Measurements from ENCODE around the gene MAN1A2. TPM values are rescaled to one million over a fixed set of nuclear protein-coding genes. Genes with fewer than 3 reads are reported as not detected.

Gene MAN1A2
- polyA plus RNA-seq, 3 donors = 40.1 to 44.2 (median 41.5) TPM

Other genes with a start within 250 kb of the MAN1A2 start
- 10 to 100 TPM; 20.4 to 30.3 (median 22.3) TPM for gene TRIM45, start 245.7 kb upstream of the MAN1A2 start, polyA plus RNA-seq (ENCODE audit: insufficient read length in 3 of 3)
- gene VTCN1, start 156.5 kb upstream of the MAN1A2 start, polyA plus RNA-seq (ENCODE audit: insufficient read length in 3 of 3) = 10 to 100 TPM; 15.8 to 25.1 (median 18.7) TPM
- gene TENT5C, start 238.6 kb downstream of the MAN1A2 start, polyA plus RNA-seq (ENCODE audit: insufficient read length in 3 of 3) = 1 to 10 TPM; 2.4 to 5.2 (median 2.7) TPM

Measured in renal cortex interstitium (tissue), 3 donors.